H1 (cell line): ENCODE measurements around the gene TRAPPC12. TPM values are rescaled to one million over a fixed set of nuclear protein-coding genes. Genes with fewer than 3 reads are reported as not detected.

Experiments
- CTCF ChIA-PET: fragments of 300-600 bp; sonication (Branson Sonifier 250); formaldehyde crosslinking; loops from one replicate; lab custom pipeline; 2021; ENCODE audit not compliant: partially characterized antibody; lab: Charles Lee
- POLR2A ChIA-PET: fragments of 300-600 bp; sonication (Branson Sonifier 250); formaldehyde crosslinking; loops from one replicate; lab custom pipeline; 2021; ENCODE audit warnings: inconsistent platforms; ENCODE audit not compliant: partially characterized antibody; lab: Charles Lee
- DNase-seq, 2 experiments: peaks; one replicate each; pipeline versions ENCODE4 v3.0.0 to v3.0.0-alpha.2; 2010 to 2022; ENCODE audit warnings: low spot score in 2 of 2, low read depth in 1 of 2, mixed read lengths in 1 of 2
- FAIRE-seq: peaks from 2 replicates; lab custom pipeline; 2011; peaks lifted over from hg19 to GRCh38; lab: Jason Lieb, UNC
- H2AFZ ChIP-seq: 2 replicates; pipeline ENCODE4 v1.8.1; 2012; ENCODE audit warnings: low read length, inconsistent platforms
- H2AK5ac ChIP-seq: 2 replicates; pipeline ENCODE4 v1.6.1; 2013; ENCODE audit warnings: low read depth, low read length
- H2BK120ac ChIP-seq: replicated peaks from 2 replicates; pipeline ENCODE3; 2013; ENCODE audit warnings: low read depth, low read length, inconsistent platforms
- H2BK12ac ChIP-seq: 2 replicates; pipeline ENCODE4 v1.6.1; 2013; ENCODE audit warnings: low read depth, low read length
- H2BK15ac ChIP-seq: 2 replicates; pipeline ENCODE4 v1.6.1; 2013; ENCODE audit warnings: low read length
- H2BK20ac ChIP-seq: 2 replicates; pipeline ENCODE4 v1.6.1; 2013; ENCODE audit warnings: low read length
- H2BK5ac ChIP-seq: 2 replicates; pipeline ENCODE4 v1.6.1; 2013; ENCODE audit warnings: low read depth, low read length
- H3K14ac ChIP-seq: 2 replicates; pipeline ENCODE4 v1.6.1; 2013; ENCODE audit warnings: inconsistent platforms; ENCODE audit not compliant: insufficient read length
- H3K18ac ChIP-seq: 2 replicates; pipeline ENCODE4 v1.6.1; 2013; ENCODE audit warnings: low read length; ENCODE audit errors: extremely low read depth
- H3K23ac ChIP-seq: 2 replicates; pipeline ENCODE4 v1.6.1; 2013; ENCODE audit warnings: inconsistent platforms; ENCODE audit not compliant: insufficient read length
- H3K23me2 ChIP-seq: 2 replicates; pipeline ENCODE4 v1.6.1; 2013; ENCODE audit warnings: low read depth, low read length
- H3K27ac ChIP-seq: 2 replicates; pipeline ENCODE4 v1.6.1; 2011; ENCODE audit warnings: low read depth, low read length, inconsistent platforms
- H3K27me3 ChIP-seq, 4 experiments: replicated peaks in 1 of 4; 1 replicate in 1 of 4; 2 replicates in 3 of 4; pipeline versions ENCODE4 v1.6.1 to v1.8.1; 2011 to 2013; ENCODE audit warnings: low read length in 3 of 4, mild to moderate bottlenecking in 3 of 4, inconsistent platforms in 2 of 4, mixed read lengths in 2 of 4, moderate library complexity in 1 of 4; ENCODE audit not compliant: control insufficient read depth in 3 of 4, insufficient read depth in 3 of 4; ENCODE audit errors: extremely low read depth in 1 of 4
- H3K36me3 ChIP-seq, 4 experiments: 2 replicates each; pipeline versions ENCODE4 v1.6.1 to v1.8.1; 2011 to 2013; ENCODE audit warnings: mild to moderate bottlenecking in 4 of 4, low read length in 3 of 4, moderate library complexity in 2 of 4, control low read depth in 1 of 4, inconsistent platforms in 1 of 4; ENCODE audit not compliant: insufficient read depth in 4 of 4, control insufficient read depth in 2 of 4
- H3K4ac ChIP-seq: replicated peaks from 2 replicates; pipeline ENCODE3; 2013; ENCODE audit warnings: low read length, low read depth, mixed read lengths, inconsistent platforms; ENCODE audit not compliant: insufficient read length
- H3K4me1 ChIP-seq, 4 experiments: replicated peaks in 1 of 4; 1 replicate in 1 of 4; 2 replicates in 3 of 4; pipeline versions ENCODE4 v1.6.1 to v1.8.1; 2011 to 2013; ENCODE audit warnings: low read length in 3 of 4, inconsistent platforms in 2 of 4, mixed read lengths in 1 of 4; ENCODE audit not compliant: insufficient read depth in 4 of 4, control insufficient read depth in 3 of 4
- H3K4me2 ChIP-seq, 2 experiments: 2 replicates each; pipeline versions ENCODE4 v1.6.1 to v1.8.1; 2011 to 2013; ENCODE audit warnings: low read depth in 2 of 2, low read length in 2 of 2, control low read depth in 1 of 2, inconsistent platforms in 1 of 2, mild to moderate bottlenecking in 1 of 2; ENCODE audit not compliant: insufficient read depth in 1 of 2
- H3K4me3 ChIP-seq, 4 experiments: fragments of 200-600, 300-600 bp in 1 of 4; sonication (generic), shearing (Covaris generic), sonication (Bioruptor Twin) in 1 of 4; 2 replicates each; pipeline versions ENCODE4 v1.5.1 to v1.8.1; 2011 to 2016; ENCODE audit warnings: low read length in 4 of 4, low read depth in 3 of 4, control low read depth in 2 of 4, inconsistent platforms in 2 of 4, mild to moderate bottlenecking in 2 of 4, mixed read lengths in 1 of 4, moderate library complexity in 1 of 4; ENCODE audit not compliant: insufficient read depth in 2 of 4; ENCODE audit errors: extremely low read depth in 1 of 4
- H3K56ac ChIP-seq: replicated peaks from 2 replicates; pipeline ENCODE3; 2013; ENCODE audit warnings: low read depth, mild to moderate bottlenecking, mixed read lengths, low read length, inconsistent platforms; ENCODE audit not compliant: insufficient read length
- H3K79me1 ChIP-seq: 2 replicates; pipeline ENCODE4 v1.6.1; 2013; ENCODE audit warnings: low read depth, low read length, control low read depth
- H3K79me2 ChIP-seq, 2 experiments: 2 replicates each; pipeline versions ENCODE4 v1.6.1 to v1.8.1; 2012 to 2013; ENCODE audit warnings: low read length in 2 of 2, mild to moderate bottlenecking in 2 of 2, inconsistent platforms in 1 of 2; ENCODE audit not compliant: insufficient read depth in 2 of 2, control insufficient read depth in 1 of 2
- H3K9ac ChIP-seq, 4 experiments: replicated peaks in 1 of 4; 1 replicate in 1 of 4; 2 replicates in 3 of 4; pipeline versions ENCODE4 v1.6.1 to v1.8.1; 2011 to 2013; ENCODE audit warnings: low read depth in 3 of 4, low read length in 3 of 4, control low read depth in 2 of 4, mild to moderate bottlenecking in 2 of 4, moderate library complexity in 2 of 4, inconsistent platforms in 1 of 4; ENCODE audit errors: extremely low read depth in 1 of 4
- H3K9me3 ChIP-seq, 2 experiments: 2 replicates each; pipeline versions ENCODE4 v1.6.1 to v1.8.1; 2012 to 2013; ENCODE audit warnings: mild to moderate bottlenecking in 2 of 2, moderate library complexity in 2 of 2, control low read depth in 1 of 2, inconsistent platforms in 1 of 2, low read depth in 1 of 2, low read length in 1 of 2, mixed read lengths in 1 of 2; ENCODE audit not compliant: insufficient read depth in 2 of 2
- H4K20me1 ChIP-seq, 2 experiments: replicated peaks in 1 of 2; 2 replicates each; pipeline versions ENCODE3 to v1.8.1; 2011 to 2013; ENCODE audit warnings: inconsistent platforms in 2 of 2, low read length in 2 of 2, mild to moderate bottlenecking in 1 of 2; ENCODE audit not compliant: insufficient read depth in 2 of 2, control insufficient read depth in 1 of 2
- H4K5ac ChIP-seq: 2 replicates; pipeline ENCODE4 v1.6.1; 2013; ENCODE audit warnings: low read length, low read depth, mixed read lengths, inconsistent platforms; ENCODE audit not compliant: insufficient read length
- H4K8ac ChIP-seq: 2 replicates; pipeline ENCODE4 v1.8.0; 2013; ENCODE audit warnings: mild to moderate bottlenecking, moderate library complexity, low read length, inconsistent platforms; ENCODE audit not compliant: insufficient read depth; ENCODE audit errors: extremely low read depth
- H4K91ac ChIP-seq: replicated peaks from 2 replicates; pipeline ENCODE3; 2013; ENCODE audit warnings: low read length, mixed read lengths, inconsistent platforms; ENCODE audit not compliant: insufficient read length
- BACH1 ChIP-seq: IDR thresholded peaks from 2 replicates; pipeline ENCODE4 v1.6.1; 2012; ENCODE audit warnings: low read length, improper control_type of control experiment
- EP300 ChIP-seq, 2 experiments: IDR thresholded peaks; 1 replicate in 1 of 2; 2 replicates in 1 of 2; pipeline ENCODE4 v1.6.1; 2011 to 2012; ENCODE audit warnings: low read depth in 2 of 2, low read length in 2 of 2, mild to moderate bottlenecking in 2 of 2, borderline replicate concordance in 1 of 2, inconsistent platforms in 1 of 2, moderate library complexity in 1 of 2
- HDAC6 ChIP-seq: IDR thresholded peaks from one replicate; pipeline ENCODE4 v1.7.1; 2012; ENCODE audit warnings: low read depth, mild to moderate bottlenecking, inconsistent platforms, low read length, moderate library complexity
- JUN ChIP-seq: IDR thresholded peaks from 2 replicates; pipeline ENCODE4 v1.6.1; 2011; ENCODE audit warnings: low read depth, mild to moderate bottlenecking, improper control_type of control experiment, low read length
- SIX5 ChIP-seq: IDR thresholded peaks from 2 replicates; pipeline ENCODE4 v1.6.1; 2011; ENCODE audit warnings: mild to moderate bottlenecking, low read depth, low read length
- WGBS, 2 experiments: shearing (Covaris generic) in 1 of 2; methylation state at CpG; one replicate each; pipeline versions ENCODE4 v1.1.6 to v1.1.7; 2013 to 2015; ENCODE audit warnings: low lambda C conversion rate in 2 of 2, mixed read lengths in 2 of 2, inconsistent platforms in 1 of 2, low coverage in 1 of 2, missing lambda C conversion rate in 1 of 2; ENCODE audit not compliant: insufficient replicate concordance in 2 of 2, insufficient coverage in 1 of 2, insufficient read length in 1 of 2; ENCODE audit errors: extremely low coverage in 1 of 2, missing lambda C conversion rate in 1 of 2; 5-methylcytosine and 5-hydroxymethylcytosine counted together
- polyA plus RNA-seq, 7 experiments: library from polyadenylated mRNA; depleted of rRNA in 3 of 7; stranded (reverse) in 5 of 7; unstranded in 2 of 7; fragments of >200 nt in 5 of 7; fragments of 200-250 nt in 2 of 7; gene quantifications; 1 replicate in 5 of 7; 2 replicates in 1 of 7; 4 replicates in 1 of 7; pipeline versions ENCODE4 v1.2.1 to v1.2.3, GENCODE V29; 2011 to 2013; ENCODE audit warnings: missing spikeins in 2 of 7, mixed read lengths in 2 of 7
- total RNA-seq: library from RNA; stranded (reverse); fragmentation: NEBNext Ultra II Directional; extraction: Animal tissue kit (Norgen Biotek cat#: 25700); gene quantifications from 2 replicates; pipeline ENCODE4 v1.2.1, GENCODE V29; 2021
- TF ChIP-seq, protein P1 (sequence below): IDR thresholded peaks from 2 replicates; pipeline ENCODE4 v1.6.1; 2012; ENCODE audit warnings: inconsistent platforms

Gene TRAPPC12
- total and polyA plus RNA-seq, 2 of the 8 experiments (the other 6 are each of a cell fraction or from before 2014, with no cell fraction given): 35.0 to 67.3 TPM

DNA sequence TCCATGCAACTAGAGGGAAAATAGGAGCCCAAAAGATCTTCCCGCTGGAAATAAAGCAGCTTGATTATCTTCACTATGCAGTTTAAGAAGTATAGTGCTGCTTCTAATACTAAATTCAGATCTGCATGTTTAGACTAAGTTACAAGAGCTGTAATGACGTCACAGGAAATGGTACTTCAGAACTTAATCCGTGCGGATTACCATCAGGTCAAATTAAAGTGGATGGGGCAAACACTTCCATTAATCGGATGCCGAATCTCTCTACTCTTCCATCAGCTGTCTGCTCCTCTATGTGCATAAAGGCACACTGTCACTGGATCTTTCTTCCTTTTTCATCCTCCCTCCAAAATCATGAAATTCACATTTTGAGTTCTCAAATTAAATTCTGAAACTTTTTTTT, 52.6 kb downstream of the TRAPPC12 start:
- 87% methylated on average over 6 of the region's 6 CpGs; no CpG with 5 or more reads in 1 of the 2 experiments for WGBS, 2 experiments
- no peak for FAIRE-seq

More for the DNA sequence above, 52.6 kb downstream of the TRAPPC12 start:
- Histone ChIP-seq H3K9me3 (no peaks in the 10 kb centered on the region), H3K79me2 (no peaks in the 10 kb centered on the region), H3K79me1 (no peaks in the 10 kb centered on the region), H3K4ac (no peak overlapping the region), H2BK15ac (no peak overlapping the region), H2AK5ac (no peak overlapping the region), H4K20me1 (peaks cover 3 to 4% of the 10 kb centered on the region in 2 experiments), H3K14ac (no peak overlapping the region), H4K5ac (no peak overlapping the region), H3K18ac (no peak overlapping the region), H2BK120ac (no peak overlapping the region), H3K4me2 (no peak overlapping the region), H3K4me1 (peaks cover 0 to 4% (median under 1%) of the 10 kb centered on the region in 4 experiments; a peak in 2 of 7 replicates), H3K23me2 (no peaks in the 10 kb centered on the region), H3K27ac (no peak overlapping the region), H2BK12ac (no peak overlapping the region), H3K23ac (no peak overlapping the region), H3K36me3 (peaks cover 0 to 4% (median under 1%) of the 10 kb centered on the region in 4 experiments; a peak in 3 of 8 replicates), H2BK5ac (no peak overlapping the region), H3K27me3 (no peaks in the 10 kb centered on the region), H4K8ac (no peak overlapping the region), H3K56ac (no peak overlapping the region), H3K9ac (no peak overlapping the region), H2BK20ac (no peak overlapping the region), H2AFZ (no peak overlapping the region), H3K4me3 (no peak overlapping the region), H4K91ac (no peak overlapping the region)
- POLR2A ChIA-PET: no interaction called here
- no peak for DNase-seq
- CTCF ChIA-PET: no interaction called here
- no peak for TF ChIP-seq BACH1
- no peak for TF ChIP-seq JUN
- no peak for TF ChIP-seq HDAC6
- no peak for TF ChIP-seq SIX5
- TF ChIP-seq, protein P1, sequence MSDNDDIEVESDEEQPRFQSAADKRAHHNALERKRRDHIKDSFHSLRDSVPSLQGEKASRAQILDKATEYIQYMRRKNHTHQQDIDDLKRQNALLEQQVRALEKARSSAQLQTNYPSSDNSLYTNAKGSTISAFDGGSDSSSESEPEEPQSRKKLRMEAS: no peak
- no peak for TF ChIP-seq EP300 (IDR thresholded peaks at IDR 0.05; ENCODE audit: borderline replicate concordance in 1 of 2, low read depth in 2 of 2, low read length in 2 of 2)
